HG02763 (cell line): Measurements from ENCODE around the gene RPL23.

ENCODE experiments used
- ATAC-seq: cut with Tn5 transposase; IDR thresholded peaks from one replicate; pipeline ENCODE4 v1.9.1; 2021; ENCODE audit warnings: mild to moderate bottlenecking, moderate library complexity; ENCODE audit not compliant: unreplicated experiment

Gene RPL23

GRCh38 chr17:38885044-38885727 lies 31.7 kb upstream of the RPL23 start:
- no peak for ATAC-seq

DNA sequence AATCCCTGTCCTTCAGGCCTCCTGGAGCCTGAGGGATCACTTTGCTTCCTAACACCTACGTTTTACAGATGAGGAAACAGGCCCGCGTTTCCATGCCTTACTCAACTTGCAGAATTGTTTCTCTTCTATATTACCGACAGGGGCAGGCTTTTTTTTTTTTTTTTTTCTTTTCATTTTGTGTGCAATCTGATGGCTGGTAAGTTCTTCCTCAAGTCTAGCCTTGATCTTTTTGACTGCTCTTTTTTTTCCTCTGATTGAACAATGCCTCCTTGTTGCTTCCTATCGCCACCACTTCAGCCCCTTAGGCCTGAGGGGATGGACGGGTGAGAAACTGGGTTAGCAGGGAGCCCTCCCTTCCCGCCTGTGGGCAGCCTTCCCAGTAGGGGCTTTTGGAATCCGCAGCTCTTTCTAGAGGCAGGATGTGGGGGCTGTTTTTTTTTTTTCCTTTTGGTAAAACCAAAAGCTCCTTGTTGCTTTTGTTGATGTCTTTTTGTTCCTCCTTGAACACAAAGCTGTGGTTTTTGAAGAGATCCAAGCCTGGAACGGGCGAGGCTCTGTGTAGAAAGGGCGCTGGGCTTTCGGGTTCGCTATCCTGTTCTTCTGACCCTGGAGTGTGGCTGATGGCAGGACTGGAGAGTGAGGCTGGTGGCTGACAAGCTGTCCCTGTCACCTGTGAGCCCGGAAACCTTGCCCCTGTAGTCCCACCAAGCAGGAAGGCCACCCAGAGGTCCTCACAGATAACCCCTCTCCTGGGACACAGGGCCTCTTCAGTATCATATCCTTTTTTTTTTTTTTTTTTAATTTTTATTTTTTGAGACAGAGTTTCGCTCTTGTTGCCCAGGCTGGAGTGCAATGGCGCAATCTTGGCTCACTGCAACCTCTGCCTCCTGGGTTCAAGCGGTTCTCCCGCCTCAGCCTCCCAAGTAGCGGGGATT lies 30.3 kb upstream of the RPL23 start:
- no peak for ATAC-seq

- ATAC-seq: no peak
Observed at GRCh38 chr17:38882870-38883269, 29.3 kb upstream of the RPL23 start.

DNA sequence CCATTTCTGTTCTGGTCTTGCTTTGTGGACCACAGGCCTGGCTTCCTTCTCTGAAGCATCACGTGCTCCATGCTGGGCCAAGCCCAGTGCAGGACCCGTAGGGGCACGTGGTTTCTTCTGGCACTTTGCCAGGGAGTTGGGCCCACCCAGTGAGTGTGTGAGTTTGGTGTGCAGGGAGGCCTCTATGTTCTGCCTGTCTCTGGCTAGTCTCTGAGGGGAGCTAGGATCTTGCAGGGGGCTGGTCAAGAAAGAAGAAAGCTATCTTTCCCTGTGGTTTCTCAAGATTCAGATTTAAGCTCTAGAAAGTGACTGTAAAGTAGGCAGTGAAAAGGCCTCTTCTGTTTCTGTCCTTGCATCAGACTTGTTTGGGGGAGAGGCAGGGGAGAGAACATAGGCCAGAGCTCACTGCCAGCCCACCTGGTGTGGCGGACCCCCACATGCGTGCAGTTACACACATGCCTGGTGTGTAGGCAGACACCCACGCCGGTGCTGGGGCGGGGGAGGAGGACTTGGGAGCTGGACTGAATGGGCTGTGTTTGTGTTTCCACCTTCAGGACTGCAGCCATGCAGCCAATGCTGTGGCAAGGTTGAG lies 28.2 kb upstream of the RPL23 start:
- ATAC-seq: no peak

- ATAC-seq: no peak
Observed at GRCh38 chr17:38879878-38880665, 26.6 kb upstream of the RPL23 start.

DNA sequence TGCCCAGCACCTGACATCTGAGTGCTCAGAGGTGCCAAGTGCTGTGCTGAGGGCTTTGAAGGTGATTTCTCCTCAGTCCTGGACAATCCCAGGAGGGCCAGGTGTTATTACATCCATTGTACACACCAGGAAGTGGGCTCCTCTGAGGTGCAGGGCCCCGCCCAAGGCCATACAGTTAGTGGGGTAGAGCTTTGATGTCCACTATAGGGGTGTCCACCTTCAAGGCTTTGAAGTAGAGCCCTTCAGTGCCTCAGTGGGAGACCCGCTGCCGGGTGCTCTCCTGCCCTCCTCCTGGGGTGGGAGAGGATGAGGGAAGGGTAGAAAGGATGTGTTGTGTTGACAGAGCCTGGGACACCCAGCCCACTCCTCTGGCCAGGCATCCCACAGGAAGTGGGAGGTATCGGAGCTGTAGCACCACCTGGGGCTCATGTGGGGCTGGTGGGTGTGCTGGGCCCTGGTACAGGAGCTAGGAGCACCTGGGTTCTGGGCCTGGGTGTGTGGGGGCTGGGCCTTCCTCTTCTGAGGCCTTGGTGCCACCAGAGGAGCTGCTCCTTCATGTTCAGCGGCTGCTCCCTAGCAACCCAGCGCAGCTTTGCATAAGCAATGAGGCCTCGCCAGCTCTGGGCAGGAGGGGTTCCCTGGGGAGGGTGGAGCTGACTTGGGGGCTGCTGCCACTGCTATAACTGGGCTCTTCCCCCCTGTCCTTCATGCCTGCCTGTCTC lies 23.8 kb upstream of the RPL23 start:
- no peak for ATAC-seq

- ATAC-seq: no peak
Observed at GRCh38 chr17:38875477-38876075, 22.1 kb upstream of the RPL23 start.

- ATAC-seq: no peak
Observed at GRCh38 chr17:38874505-38875400, 21.2 kb upstream of the RPL23 start.

GRCh38 chr17:38873640-38874380 lies 20.3 kb upstream of the RPL23 start:
- no peak for ATAC-seq

DNA sequence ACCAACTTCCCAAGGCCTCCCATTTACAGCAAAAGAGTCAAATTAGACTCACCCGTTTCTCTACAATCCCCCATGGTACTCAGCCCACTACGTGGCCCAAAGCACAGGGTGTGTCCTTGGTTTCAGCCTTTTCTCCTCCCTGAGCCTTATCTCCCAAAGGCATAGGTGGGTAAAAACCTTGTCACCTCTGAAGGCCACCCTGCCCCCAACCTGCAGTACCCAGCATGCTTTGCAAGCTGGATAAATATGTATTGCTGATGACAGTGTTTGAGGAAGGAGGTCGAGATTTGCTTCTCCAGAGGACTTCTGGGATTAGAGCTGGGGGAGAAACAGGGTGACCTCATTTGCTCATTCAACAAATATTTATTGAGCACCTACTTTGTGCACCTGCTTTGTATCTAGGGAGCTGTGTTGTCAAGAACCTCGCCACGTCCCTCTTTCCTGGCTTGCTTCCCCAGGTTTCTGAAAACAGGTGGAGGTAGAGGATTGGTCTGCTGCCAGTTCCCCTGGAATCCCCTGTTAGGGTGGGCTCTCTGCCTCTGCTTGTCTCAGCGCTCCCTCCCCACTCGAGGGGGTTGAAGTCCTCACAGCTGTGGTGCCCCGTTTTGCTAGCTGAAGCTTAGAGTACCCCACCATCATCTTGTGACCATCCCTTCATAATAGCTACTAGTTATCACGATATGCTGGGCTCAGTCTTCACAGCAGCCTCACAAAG lies 19.3 kb upstream of the RPL23 start:
- ATAC-seq: no peak

- ATAC-seq: no peak
Observed at GRCh38 chr17:38872027-38872511, 18.5 kb upstream of the RPL23 start.

GRCh38 chr17:38871247-38872015 lies 17.9 kb upstream of the RPL23 start:
- ATAC-seq: no peak

- no peak for ATAC-seq
Observed at GRCh38 chr17:38870259-38871165, 17.0 kb upstream of the RPL23 start.

- peak; percentile 41 for ATAC-seq
Observed at GRCh38 chr17:38869526-38870258, 16.2 kb upstream of the RPL23 start, which contains the start of gene LASP1. TSS of gene LASP1 (plus strand) at chr17:38870058. CDS start at chr17:38870190, 132 bp downstream.
